Fibroblast of lung (primary cell): ENCODE data around the gene ZFYVE28. TPM values are rescaled to one million over a fixed set of nuclear protein-coding genes. Genes with fewer than 3 reads are reported as not detected.

Experiments used
- DNase-seq, 2 donors: peaks; one replicate each; pipeline versions ENCODE4 v3.0.0 to v3.0.0-alpha.2; 2010; ENCODE audit warnings: low read depth in 2 of 2
- H2AFZ ChIP-seq: 2 replicates; pipeline ENCODE4 v1.5.1; 2012; ENCODE audit warnings: low read length, control low read depth, inconsistent platforms
- H3K27ac ChIP-seq: 2 replicates; pipeline ENCODE4 v1.5.1; 2011; ENCODE audit warnings: low read length, control low read depth; ENCODE audit not compliant: insufficient read depth
- H3K27me3 ChIP-seq: 2 replicates; pipeline ENCODE4 v1.5.1; 2011; ENCODE audit warnings: mild to moderate bottlenecking, low read length; ENCODE audit not compliant: control insufficient read depth, insufficient read depth
- H3K36me3 ChIP-seq: 2 replicates; pipeline ENCODE4 v1.5.1; 2011; ENCODE audit warnings: low read length; ENCODE audit not compliant: control insufficient read depth, insufficient read depth
- H3K4me1 ChIP-seq: 2 replicates; pipeline ENCODE4 v1.5.1; 2011; ENCODE audit warnings: low read length; ENCODE audit not compliant: control insufficient read depth, insufficient read depth; ENCODE audit errors: extremely low read depth
- H3K4me2 ChIP-seq: 2 replicates; pipeline ENCODE4 v1.5.1; 2011; ENCODE audit warnings: low read length, control low read depth; ENCODE audit not compliant: insufficient read depth; ENCODE audit errors: extremely low read depth
- H3K4me3 ChIP-seq, 4 experiments: fragments of 200-600 bp in 1 of 4; sonication (generic) in 1 of 4; replicated peaks in 1 of 4; 2 replicates each; pipeline ENCODE4 v1.5.1; 2011 to 2016; ENCODE audit warnings: low read length in 4 of 4, low read depth in 3 of 4, mild to moderate bottlenecking in 3 of 4, control low read depth in 2 of 4, inconsistent platforms in 1 of 4, mixed read lengths in 1 of 4; ENCODE audit not compliant: insufficient read depth in 1 of 4; ENCODE audit errors: control extremely low read depth in 1 of 4
- H3K79me2 ChIP-seq: 2 replicates; pipeline ENCODE4 v1.5.1; 2012; ENCODE audit warnings: mild to moderate bottlenecking, low read length, inconsistent platforms; ENCODE audit not compliant: control insufficient read depth, insufficient read depth
- H3K9ac ChIP-seq: 2 replicates; pipeline ENCODE4 v1.5.1; 2011; ENCODE audit warnings: mild to moderate bottlenecking, low read length, control low read depth; ENCODE audit not compliant: insufficient read depth
- H3K9me3 ChIP-seq: 2 replicates; pipeline ENCODE4 v1.5.1; 2012; ENCODE audit warnings: low read depth, low read length; ENCODE audit not compliant: control insufficient read depth, insufficient read depth
- H4K20me1 ChIP-seq: 2 replicates; pipeline ENCODE4 v1.5.1; 2011; ENCODE audit warnings: low read length; ENCODE audit not compliant: control insufficient read depth, insufficient read depth; ENCODE audit errors: extremely low read depth
- EZH2 ChIP-seq: IDR thresholded peaks from 2 replicates; pipeline ENCODE4 v1.5.1; 2012; ENCODE audit warnings: low read length, control low read depth, mild to moderate bottlenecking; ENCODE audit errors: missing control alignments
- polyA plus RNA-seq, 2 donors: library from polyadenylated mRNA; depleted of rRNA in 1 of 2; stranded (reverse) in 1 of 2; unstranded in 1 of 2; fragments of >200 nt; gene quantifications; 2 replicates each; pipeline ENCODE4 v1.2.1, GENCODE V29; 2011 to 2012; ENCODE audit warnings: missing spikeins in 1 of 2
- total RNA-seq: library from RNA; depleted of rRNA; stranded (reverse); fragments of >200 nt; gene quantifications from 2 replicates; pipeline ENCODE4 v1.2.1, GENCODE V29; 2014
- TF ChIP-seq, protein P1 (sequence below), 2 donors: IDR thresholded peaks in 1 of 2; conservative IDR thresholded peaks in 1 of 2; 1 replicate in 1 of 2; 2 replicates in 1 of 2; pipeline ENCODE4 v1.5.1; 2011 to 2012; ENCODE audit warnings: low read length in 2 of 2, control low read depth in 1 of 2, inconsistent platforms in 1 of 2, low read depth in 1 of 2, mild to moderate bottlenecking in 1 of 2

Gene ZFYVE28
- total and polyA plus RNA-seq, 2 donors (not counting 1 experiment from before 2014, with no cell fraction given) = 2.4 to 11.6 TPM

DNA sequence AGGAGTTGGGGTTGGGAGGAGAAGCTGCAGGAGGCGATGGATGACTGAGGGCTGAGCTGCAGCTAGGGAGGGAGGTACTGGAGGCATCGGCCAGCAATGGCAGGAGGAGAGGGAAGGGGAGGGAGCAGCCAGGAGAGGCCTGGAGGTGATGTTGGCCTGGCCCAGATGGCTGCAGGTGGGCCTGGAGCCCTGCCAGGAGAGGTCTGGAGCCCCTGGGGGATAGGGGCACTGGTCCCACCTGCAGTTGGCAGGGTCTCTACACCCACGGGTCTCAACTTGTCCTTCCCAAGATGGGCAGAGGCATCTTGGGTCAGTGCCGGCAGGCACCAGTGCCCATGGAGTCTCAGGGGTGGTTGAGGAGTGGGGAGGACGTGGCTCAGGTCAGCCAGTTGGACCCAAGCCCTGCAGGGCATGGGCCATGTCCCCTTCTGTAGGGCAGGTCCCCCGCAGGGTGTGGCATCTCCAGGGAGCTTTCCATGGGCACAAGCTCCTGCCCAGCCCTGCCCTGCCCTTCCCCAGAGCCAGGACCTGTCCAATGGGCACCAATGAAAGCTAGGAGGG is 153.9 kb downstream of the ZFYVE28 start:
- H3K4me3 ChIP-seq = no peak overlapping the region
- no peak overlapping the region for H3K27ac ChIP-seq
- peaks cover 14% of the 10 kb centered on the region for H3K4me1 ChIP-seq
- no peaks in the 10 kb centered on the region for H3K36me3 ChIP-seq
- H3K9me3 ChIP-seq = no peaks in the 10 kb centered on the region
- DNase-seq = no peak
- H4K20me1 ChIP-seq = no peaks in the 10 kb centered on the region
- no peaks in the 10 kb centered on the region for H3K27me3 ChIP-seq
- H3K4me2 ChIP-seq = no peak overlapping the region
- peaks cover 10% of the 10 kb centered on the region for H3K79me2 ChIP-seq
- no peak for TF ChIP-seq EZH2
- TF ChIP-seq, protein P1, sequence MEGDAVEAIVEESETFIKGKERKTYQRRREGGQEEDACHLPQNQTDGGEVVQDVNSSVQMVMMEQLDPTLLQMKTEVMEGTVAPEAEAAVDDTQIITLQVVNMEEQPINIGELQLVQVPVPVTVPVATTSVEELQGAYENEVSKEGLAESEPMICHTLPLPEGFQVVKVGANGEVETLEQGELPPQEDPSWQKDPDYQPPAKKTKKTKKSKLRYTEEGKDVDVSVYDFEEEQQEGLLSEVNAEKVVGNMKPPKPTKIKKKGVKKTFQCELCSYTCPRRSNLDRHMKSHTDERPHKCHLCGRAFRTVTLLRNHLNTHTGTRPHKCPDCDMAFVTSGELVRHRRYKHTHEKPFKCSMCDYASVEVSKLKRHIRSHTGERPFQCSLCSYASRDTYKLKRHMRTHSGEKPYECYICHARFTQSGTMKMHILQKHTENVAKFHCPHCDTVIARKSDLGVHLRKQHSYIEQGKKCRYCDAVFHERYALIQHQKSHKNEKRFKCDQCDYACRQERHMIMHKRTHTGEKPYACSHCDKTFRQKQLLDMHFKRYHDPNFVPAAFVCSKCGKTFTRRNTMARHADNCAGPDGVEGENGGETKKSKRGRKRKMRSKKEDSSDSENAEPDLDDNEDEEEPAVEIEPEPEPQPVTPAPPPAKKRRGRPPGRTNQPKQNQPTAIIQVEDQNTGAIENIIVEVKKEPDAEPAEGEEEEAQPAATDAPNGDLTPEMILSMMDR (conservative IDR thresholded peaks at IDR 0.05 in 1 of 2, IDR thresholded peaks at IDR 0.05 in 1 of 2; ENCODE audit: low read depth in 1 of 2, low read length in 2 of 2) = no peak
- no peak overlapping the region for H2AFZ ChIP-seq
- no peak overlapping the region for H3K9ac ChIP-seq

DNA sequence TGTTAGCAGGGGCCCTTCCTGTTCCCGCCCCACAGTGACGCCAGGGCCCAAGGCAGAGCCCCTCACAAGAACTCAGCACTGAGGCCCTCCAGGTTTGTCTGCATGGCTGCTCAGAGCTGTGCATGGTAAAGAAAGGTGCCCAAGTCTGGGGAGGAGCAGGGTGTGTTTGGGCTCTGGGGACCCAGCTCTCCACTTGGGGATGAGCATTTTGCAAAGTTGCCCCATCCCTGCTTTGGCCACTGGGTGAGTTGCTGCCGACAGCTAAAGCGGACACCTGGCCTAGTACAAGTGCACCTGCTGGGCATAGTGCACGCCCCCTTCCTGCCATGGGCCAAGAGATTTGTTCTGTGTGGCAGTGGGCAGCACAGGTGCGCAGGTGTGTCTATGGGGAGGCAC is 154.5 kb downstream of the ZFYVE28 start:
- Histone ChIP-seq H3K4me2 (no peak overlapping the region), H3K9me3 (no peaks in the 10 kb centered on the region), H3K4me3 (no peak overlapping the region), H2AFZ (no peak overlapping the region), H3K9ac (no peak overlapping the region), H4K20me1 (no peaks in the 10 kb centered on the region), H3K4me1 (peaks cover 14% of the 10 kb centered on the region), H3K79me2 (peaks cover 11% of the 10 kb centered on the region), H3K27me3 (no peaks in the 10 kb centered on the region), H3K27ac (no peak overlapping the region), H3K36me3 (no peaks in the 10 kb centered on the region)
- no peak for DNase-seq
- TF ChIP-seq, protein P1 (conservative IDR thresholded peaks at IDR 0.05 in 1 of 2, IDR thresholded peaks at IDR 0.05 in 1 of 2; ENCODE audit: low read depth in 1 of 2, low read length in 2 of 2) = no peak
- no peak for TF ChIP-seq EZH2

DNA sequence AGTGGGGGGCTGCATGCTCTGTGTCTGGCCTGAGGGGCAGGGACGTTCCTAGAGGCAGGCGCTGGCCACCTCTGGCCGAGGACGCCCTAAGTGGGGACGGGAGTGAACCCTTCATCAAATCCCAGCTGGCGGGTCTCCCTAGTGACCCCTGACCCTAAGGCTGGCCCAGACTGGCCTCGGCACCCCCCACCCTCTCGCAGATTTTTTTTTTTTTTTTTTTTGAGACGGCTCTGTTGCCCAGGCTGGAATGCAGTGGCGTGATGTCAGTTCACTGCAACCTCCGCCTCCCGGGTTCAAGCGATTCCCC is 155.5 kb downstream of the ZFYVE28 start:
- H3K4me3 ChIP-seq = peak overlapping the region; percentile 35 to 72 (median 59)
- TF ChIP-seq, protein P1 (conservative IDR thresholded peaks at IDR 0.05 in 1 of 2, IDR thresholded peaks at IDR 0.05 in 1 of 2; ENCODE audit: low read depth in 1 of 2, low read length in 2 of 2) = no peak
- TF ChIP-seq EZH2 = no peak
- DNase-seq = no peak
- peak overlapping the region; percentile 93 for H3K4me2 ChIP-seq
- H3K27ac ChIP-seq = peak overlapping the region; percentile 88
- no peaks in the 10 kb centered on the region for H3K36me3 ChIP-seq
- H3K79me2 ChIP-seq = peaks cover 12% of the 10 kb centered on the region
- H3K27me3 ChIP-seq = no peaks in the 10 kb centered on the region
- H3K4me1 ChIP-seq = peaks cover 14% of the 10 kb centered on the region
- H3K9me3 ChIP-seq = no peaks in the 10 kb centered on the region
- H2AFZ ChIP-seq = peak overlapping the region; percentile 64
- peak overlapping the region; percentile 84 for H3K9ac ChIP-seq
- no peaks in the 10 kb centered on the region for H4K20me1 ChIP-seq
